DMS153 treated with DMSO at 0.1 percent for 48 hours (cell line): ENCODE results near the gene USP37.

Experiments used
- DNase-seq: peaks from one replicate; lab custom pipeline; 2025; ENCODE audit not compliant: unreplicated experiment; lab: John Stamatoyannopoulos, UW

Gene USP37

GRCh38 chr2:218478544-218478943 lies 89.6 kb downstream of the USP37 start:
- DNase-seq, result no peak

DNA sequence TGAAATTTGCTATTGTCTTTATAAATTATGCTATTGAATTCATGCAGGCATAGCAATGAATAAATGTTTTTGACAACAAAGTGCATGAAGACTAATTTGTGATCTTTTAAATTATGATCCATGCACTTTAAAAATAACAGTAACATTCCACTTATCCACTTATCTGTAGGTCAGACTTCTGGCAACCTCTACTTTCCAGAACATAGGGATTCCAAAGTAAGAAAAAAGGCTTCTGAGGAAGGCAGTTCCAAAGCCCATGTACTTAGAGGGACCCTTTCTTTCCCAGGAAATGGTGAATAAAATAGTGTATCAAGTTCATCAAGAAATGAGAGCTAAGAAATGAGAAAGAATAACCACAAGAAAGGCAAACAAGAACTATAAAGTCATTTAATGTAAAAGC lies 90.9 kb downstream of the USP37 start:
- no peak for DNase-seq

DNA sequence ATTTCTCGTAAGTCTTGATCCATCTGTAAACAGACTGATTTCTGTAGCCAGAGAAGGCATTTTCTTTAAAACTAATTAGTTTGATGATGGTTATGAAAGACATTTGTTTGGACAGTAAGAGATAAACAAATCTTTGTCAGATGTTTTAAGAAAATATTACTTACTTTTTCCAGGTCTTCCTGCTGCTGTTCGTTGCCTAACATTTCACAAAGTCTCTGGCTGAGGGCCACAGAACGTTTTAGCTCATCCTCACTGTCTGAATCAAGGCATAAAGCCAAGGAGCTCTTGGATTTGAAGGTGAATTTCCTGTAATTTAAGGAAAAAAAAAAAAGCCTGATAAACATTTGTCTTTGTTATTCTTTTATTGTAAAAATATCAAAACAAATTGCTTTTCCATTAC lies 91.5 kb downstream of the USP37 start:
- DNase-seq, result no peak

DNA sequence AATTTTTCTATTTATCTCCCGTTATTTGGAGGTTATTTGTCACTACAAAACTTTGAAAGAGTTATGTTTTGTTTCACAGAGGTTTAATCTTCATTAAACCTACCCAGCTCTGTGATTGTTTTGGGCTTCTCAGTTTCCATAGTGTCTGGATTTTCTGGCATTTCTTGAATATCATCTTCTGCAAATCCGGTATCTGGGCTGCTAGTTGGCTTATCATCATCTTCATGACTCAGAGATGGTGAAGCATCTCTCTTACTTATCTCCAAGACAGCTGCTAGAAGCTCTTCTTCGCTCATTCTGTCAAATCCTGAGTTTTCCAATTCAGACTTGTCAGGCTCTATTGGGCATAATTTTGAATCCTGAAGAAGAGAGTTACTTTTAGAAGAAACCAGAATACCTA lies 93.6 kb downstream of the USP37 start:
- DNase-seq, result no peak

GRCh38 chr2:218472988-218473387 lies 95.2 kb downstream of the USP37 start:
- DNase-seq, result no peak

DNA sequence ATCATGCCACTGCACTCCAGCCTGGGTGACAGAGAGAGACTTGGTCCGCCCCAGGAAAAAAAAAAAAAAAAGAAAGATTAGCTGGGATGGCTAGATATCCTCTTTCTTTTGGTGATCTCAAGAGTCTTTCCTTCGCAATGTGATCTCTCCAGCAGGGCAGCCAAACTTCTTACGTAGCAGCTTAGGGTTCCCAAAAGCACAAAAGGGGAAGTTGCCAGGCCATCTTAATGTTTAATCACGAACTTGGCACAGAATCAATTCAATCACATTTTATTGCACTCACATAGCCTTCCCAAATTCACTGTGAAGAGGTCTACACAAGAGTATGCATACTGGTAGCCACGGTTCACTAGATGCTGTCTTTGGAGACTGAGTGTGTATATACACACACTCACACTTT lies 96.2 kb downstream of the USP37 start:
- DNase-seq, result no peak

- no peak for DNase-seq
Measured at GRCh38 chr2:218471036-218471435, 97.1 kb downstream of the USP37 start.

DNA sequence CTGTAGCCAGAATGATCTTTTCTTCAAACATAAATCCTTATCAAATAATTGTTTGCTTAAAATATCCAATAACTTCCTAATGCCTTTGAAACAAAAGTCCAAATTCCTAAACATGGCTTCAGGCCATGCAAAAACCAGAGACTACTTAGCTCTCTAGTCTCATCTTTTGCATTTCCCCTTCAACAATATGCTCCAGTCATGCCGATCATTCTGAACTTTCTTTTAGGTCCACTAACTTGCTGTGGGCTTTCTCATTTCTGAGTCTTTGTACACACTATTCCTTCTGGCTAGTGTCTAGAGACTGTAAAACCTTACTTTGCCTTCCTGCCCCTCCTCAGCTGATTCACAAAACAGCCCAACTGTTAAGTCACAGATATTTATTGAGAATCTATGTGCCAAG lies 97.7 kb downstream of the USP37 start:
- no peak for DNase-seq

DNA sequence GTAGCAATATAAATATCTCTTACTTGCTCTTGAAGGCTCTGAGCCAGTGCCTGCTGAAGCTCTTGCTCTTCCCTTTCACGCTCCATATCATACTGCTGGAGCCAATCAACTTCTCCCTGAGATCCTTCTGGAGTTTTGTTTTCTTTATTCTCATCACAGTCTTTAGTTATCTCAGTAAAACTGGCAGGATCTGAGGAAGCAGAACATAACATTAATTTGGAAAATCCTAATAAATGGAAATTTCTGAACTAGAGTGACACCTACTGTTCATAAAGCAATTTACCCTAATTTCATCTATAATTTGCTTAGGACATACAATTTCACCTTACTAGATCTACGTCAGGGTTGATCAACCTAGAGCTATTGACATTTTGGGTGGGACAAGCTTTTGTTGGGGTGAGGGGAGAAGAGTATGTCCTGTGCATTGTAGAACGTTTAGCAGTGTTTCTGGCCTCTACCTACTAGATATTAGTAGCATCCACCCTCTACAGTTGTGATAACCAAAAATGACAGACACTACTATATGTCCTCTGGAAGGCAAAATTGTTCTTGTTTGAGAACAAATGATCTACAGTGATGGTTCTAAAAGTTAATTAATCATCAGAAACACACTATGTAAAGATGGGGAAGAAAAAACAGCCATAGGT lies 102.0 kb downstream of the USP37 start:
- DNase-seq, result no peak

GRCh38 chr2:218458598-218458997 lies 109.6 kb downstream of the USP37 start:
- no peak for DNase-seq

DNA sequence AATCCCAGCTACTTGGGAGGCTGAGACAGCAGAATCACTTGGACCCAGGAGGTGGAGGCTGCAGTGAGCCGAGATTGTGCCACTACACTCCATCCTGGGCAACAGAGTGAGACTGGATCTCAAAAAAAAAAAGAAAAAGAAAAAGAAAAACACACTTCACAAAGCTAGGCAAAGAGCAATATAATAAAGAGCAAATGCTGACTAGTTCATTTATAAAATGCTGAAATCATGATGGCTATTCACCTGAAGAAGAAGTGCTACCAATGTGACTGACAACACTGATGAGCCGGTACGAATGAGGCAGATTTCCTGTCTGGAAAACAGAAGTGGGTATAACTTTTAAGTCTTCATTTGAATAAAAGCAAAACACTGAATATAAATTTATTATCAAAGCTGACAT lies 111.3 kb downstream of the USP37 start:
- no peak for DNase-seq

DNA sequence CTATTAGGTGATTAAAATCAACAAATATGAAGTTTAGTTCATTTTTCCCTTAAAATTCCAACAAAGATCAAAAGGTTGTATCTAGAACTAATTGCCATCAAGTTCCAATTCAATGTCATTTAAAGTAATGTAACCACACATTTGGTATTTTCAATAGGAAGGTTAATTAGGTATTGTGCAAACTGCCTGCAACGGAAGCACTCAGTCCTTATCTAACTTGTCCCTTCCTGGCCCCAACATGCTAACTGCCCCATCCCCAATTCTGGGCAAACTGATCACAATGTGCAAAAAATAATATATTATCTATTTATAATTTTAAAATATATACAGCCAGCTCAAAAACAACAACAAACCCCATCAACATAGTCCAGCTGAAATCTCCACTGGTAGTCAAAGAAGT lies 116.1 kb downstream of the USP37 start:
- DNase-seq, result no peak

- DNase-seq, result no peak
Measured at GRCh38 chr2:218448934-218449333, 119.2 kb downstream of the USP37 start.

DNA sequence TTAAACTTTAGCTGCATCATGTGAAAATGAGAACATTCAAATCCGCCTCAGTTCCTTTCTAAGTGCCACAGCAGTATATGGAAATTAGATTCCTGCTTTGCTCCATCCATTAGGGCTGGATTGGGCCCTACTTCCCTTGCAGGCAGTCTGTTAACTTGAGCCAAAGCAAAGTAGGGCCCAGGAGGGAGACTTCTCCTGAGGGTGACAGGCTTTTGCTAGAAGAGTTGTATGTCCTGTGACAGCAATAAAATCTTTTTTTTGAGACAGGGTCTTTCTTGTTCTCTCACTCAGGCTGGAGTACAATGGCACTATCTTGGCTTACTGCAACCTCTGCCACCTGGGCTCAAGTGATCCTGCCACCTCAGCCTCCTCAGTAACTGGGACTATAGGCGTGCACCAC lies 121.1 kb downstream of the USP37 start:
- DNase-seq, result no peak

- DNase-seq, result no peak
Measured at GRCh38 chr2:218446547-218446946, 121.6 kb downstream of the USP37 start.

DNA sequence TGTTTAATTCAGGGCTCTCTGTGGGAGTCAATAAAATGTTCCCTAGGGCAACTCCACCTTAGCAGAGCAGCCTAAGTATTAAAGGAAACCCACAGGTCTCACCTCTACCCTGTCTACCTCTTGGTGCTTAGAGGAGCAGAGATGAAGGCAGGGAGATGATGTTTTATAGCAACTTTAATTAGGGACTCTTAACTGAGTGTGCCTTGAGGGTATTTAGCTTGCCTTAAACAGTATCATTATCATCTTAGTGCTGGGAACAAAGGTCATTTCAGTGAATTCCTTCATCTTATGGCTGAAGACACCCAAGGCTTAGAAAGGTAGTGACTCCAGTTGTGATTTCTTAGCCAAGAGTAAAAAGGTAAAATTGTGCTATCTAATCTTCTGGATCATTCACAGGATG lies 122.5 kb downstream of the USP37 start:
- DNase-seq, result no peak

GRCh38 chr2:218444692-218445357 lies 123.3 kb downstream of the USP37 start:
- DNase-seq, result no peak

GRCh38 chr2:218438596-218438995 lies 129.6 kb downstream of the USP37 start:
- DNase-seq, result no peak

DNA sequence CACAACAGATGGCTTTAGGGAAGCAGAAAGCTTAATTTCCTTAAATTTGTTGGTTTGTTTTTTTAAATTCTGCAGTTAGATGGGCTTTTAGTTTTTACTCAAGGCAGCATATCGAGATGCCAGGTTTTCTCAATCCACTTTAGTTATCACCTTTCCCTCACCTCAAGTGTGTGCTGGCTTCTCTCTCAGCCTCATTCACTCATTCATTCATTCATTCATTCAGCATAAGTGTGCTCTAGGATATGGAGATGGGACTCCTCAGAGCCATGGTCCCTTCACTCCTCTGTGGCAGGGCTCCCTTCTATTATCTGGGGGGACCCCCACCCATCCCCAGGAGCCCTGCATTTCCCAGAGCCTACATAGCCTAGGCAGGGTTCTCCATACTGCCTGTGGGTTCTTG lies 130.2 kb downstream of the USP37 start:
- no peak for DNase-seq

GRCh38 chr2:218436992-218437391 lies 131.2 kb downstream of the USP37 start:
- DNase-seq, result no peak

- no peak for DNase-seq
Measured at GRCh38 chr2:218435003-218435982, 132.9 kb downstream of the USP37 start.

DNA sequence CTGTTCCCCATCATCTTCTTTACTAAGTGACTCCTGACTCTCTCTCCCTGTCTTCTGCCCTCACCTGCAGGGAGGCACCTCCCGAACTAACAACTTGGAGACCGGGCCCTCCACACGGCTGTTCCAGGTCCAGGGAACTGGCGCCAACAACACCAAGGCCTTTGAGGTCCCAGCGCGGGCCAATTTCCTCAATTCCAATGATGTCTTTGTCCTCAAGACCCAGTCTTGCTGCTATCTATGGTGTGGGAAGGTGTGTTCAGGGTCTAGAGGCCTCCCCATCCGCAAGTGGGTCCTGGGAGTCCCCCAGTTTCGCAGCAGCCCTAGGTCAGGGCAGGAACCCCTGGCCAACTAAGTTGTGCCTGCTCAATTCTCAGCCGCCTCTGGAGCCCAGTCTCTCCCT lies 133.7 kb downstream of the USP37 start:
- DNase-seq, result no peak
